ENCODE measurements around the gene POFUT1.
"Not testable (repeated sequence)": the region's sequence is repeated elsewhere in the genome, so short reads cannot be mapped to it uniquely, and the experiment has no call there.

The POFUT1 gene

DNA sequence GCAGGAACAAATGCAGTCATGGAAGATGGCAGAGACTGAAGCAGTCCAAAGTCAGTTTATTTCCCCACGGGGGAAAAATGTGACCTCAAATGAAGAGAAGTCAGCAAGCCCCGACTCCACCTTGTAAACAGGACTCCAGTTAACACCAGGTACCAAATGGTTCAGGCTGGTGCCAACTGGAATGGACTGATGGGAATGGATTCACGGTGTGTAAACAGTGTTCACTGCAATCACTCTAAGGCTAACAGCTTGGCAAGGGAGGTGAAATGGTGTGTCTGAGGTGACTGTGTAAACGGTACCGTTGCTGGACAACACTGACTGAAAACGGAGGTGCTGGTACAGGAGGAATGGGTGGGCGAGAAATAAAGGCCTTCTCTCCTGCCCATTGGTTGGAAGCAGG, 12.1 kb upstream of the POFUT1 start:
- TF ChIP-seq, protein P1, sequence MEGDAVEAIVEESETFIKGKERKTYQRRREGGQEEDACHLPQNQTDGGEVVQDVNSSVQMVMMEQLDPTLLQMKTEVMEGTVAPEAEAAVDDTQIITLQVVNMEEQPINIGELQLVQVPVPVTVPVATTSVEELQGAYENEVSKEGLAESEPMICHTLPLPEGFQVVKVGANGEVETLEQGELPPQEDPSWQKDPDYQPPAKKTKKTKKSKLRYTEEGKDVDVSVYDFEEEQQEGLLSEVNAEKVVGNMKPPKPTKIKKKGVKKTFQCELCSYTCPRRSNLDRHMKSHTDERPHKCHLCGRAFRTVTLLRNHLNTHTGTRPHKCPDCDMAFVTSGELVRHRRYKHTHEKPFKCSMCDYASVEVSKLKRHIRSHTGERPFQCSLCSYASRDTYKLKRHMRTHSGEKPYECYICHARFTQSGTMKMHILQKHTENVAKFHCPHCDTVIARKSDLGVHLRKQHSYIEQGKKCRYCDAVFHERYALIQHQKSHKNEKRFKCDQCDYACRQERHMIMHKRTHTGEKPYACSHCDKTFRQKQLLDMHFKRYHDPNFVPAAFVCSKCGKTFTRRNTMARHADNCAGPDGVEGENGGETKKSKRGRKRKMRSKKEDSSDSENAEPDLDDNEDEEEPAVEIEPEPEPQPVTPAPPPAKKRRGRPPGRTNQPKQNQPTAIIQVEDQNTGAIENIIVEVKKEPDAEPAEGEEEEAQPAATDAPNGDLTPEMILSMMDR (conservative IDR thresholded peaks at IDR 0.05): no peak
- no peak for TF ChIP-seq ZFX (IDR thresholded peaks at IDR 0.05)
- H3K27ac ChIP-seq: no peak overlapping the region

DNA sequence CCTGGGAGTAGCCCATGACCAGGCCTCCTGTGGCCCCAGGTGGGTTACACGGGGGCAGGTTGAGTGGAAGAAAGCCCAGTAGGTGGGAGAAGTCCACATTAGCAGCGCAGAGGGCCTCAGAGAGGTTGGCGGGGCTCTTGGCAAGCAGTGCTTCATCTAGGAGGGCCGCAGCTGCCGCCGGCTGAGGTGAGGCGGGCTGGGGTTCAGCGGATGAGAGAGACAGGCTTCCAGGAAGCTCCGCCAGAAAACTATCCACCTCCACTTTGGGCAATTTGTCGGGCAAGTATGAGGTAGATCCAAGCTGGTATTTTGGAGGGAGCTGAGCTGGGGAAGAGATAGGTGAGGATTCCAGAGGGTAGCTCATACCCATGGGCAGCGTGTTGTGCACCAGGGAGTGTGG, 11.1 kb upstream of the POFUT1 start:
- not testable (repeated sequence) for H3K27ac ChIP-seq

DNA sequence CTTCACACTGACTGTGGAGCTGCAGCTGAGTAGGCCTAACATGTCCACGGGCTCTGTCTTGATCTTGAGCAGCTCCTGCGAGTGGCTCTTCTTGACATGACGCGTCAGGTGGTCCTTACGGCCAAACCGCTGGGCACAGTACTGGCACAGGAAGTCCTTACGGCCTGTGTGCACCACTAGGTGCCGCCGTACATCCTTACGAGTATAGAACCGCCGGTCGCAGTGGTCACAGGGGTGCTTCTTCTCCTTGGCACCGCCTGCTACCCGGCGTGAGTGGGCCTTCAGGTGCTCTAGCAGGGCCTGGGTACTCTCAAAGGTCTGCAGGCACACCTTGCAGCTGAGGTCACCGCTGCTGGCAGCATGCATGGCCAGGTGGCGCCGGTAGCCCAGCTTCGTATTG, 10.5 kb upstream of the POFUT1 start:
- H3K27ac ChIP-seq: not testable (repeated sequence)

DNA sequence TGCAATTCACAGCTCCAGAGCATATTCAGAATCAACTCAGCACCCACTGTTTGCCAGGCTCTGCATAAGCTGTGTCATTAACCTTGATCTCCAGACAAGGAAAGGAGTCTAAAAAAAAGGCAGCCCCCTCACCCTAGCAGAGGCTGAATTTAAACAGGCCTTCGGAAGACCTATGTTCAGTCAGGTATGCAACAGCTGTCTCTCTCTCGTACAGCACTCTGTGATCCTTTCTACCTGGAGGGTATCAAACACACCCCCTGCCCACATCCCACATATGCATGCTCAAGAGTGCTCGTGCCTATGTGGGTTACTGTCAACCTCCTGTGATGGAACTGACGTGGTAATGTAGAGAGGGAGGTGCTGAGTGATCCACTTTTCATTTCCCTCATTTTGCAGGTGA, 8.7 kb upstream of the POFUT1 start:
- H3K27ac ChIP-seq: no peak overlapping the region
- TF ChIP-seq ZFX (IDR thresholded peaks at IDR 0.05): no peak
- TF ChIP-seq, protein P1 (conservative IDR thresholded peaks at IDR 0.05): no peak

DNA sequence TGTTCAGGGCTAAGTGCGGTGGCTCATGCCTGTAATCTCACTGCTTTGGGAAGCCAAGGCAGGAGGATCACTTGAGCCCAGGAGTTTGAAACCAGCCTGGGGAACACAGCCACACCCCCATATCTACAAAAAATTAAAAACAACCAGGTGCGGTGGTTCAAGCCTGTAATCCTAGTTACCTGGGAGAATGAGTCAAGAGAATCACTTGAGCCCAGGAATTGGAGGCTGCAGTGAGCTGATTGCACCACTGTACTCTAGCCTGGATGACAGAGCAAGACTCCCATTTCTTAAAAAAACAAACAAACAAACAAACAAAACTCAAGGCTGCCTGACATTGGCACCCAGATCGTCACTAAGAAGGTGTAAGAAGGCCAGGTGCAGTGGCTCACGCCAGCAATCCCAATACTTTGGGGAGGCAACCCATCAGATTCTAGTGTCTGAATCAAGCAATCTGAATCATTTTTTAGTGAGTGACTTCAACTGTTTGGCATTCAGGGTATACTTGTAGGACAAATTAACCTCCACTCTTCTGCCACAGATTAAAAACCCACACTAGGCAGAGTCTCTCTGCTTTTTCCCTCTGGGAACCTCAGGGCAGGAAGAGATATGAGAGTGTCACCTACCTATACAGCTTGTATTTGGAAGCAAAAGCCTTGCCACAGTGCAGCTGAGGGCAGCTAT, 6.2 kb upstream of the POFUT1 start:
- TF ChIP-seq ZFX (IDR thresholded peaks at IDR 0.05): no peak
- TF ChIP-seq, protein P1 (conservative IDR thresholded peaks at IDR 0.05): no peak
- H3K27ac ChIP-seq: no peak overlapping the region

DNA sequence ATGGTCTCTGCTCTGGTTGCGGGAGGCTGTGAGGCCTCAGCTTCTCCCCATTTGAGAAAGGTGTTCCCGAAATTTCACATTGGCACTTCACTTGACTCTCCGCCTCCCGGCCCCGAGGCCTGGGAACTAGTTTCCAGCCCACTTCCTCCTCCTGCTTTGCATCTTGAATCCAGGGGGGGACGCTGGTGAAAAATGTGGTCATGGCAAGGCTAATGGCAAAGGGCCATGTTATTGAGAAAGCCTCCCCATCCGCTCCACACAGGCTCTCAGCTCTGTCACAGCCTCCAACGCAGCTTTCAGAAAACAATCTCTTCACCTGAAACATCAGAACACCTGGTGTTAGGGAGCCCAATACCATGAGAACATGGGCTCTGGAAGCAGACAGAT, 5.7 kb upstream of the POFUT1 start:
- H3K27ac ChIP-seq: no peak overlapping the region
- no peak for TF ChIP-seq ZFX (IDR thresholded peaks at IDR 0.05)
- TF ChIP-seq, protein P1 (conservative IDR thresholded peaks at IDR 0.05): no peak

DNA sequence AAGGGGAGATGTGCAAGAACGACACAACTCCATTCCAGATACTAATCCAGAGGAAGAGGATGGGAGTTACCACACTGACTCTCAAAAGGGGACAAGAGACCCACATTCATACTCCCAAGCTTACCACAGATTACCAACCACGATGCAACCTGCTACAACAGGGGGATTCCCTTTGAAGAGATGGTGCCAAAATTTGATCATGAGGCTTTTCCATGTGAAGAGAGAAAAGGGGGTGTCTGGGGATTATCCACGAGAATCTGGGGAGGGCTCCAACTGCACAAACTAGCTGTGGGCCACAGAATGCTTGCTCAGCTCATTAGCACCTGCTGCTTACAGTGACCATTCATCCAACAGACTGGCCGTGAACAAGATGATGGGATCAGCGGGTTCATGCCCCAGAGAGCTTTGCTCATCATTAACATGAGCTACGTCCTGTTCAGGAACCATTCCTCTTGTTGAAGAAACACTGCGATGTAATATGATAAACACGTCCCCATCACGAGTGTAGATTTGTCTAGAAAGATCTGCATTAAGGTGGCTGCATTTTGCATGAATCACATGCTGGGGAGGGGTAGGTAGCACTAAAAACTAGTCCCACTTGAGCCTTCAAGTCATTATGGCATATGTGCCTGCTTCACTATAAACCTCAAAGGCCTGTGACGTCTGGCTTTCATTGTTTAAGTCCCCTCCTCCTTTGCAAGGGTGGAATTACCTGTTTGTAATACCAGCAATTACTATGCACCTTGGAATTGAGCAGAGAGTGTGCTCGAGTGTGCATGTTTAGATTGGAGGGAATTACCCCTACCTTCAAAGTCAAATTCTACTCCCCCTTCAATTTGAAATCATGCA, 4.1 kb upstream of the POFUT1 start:
- H3K27ac ChIP-seq: peak overlapping the region; percentile 78
- TF ChIP-seq, protein P1 (conservative IDR thresholded peaks at IDR 0.05): no peak
- TF ChIP-seq ZFX (IDR thresholded peaks at IDR 0.05): no peak

DNA sequence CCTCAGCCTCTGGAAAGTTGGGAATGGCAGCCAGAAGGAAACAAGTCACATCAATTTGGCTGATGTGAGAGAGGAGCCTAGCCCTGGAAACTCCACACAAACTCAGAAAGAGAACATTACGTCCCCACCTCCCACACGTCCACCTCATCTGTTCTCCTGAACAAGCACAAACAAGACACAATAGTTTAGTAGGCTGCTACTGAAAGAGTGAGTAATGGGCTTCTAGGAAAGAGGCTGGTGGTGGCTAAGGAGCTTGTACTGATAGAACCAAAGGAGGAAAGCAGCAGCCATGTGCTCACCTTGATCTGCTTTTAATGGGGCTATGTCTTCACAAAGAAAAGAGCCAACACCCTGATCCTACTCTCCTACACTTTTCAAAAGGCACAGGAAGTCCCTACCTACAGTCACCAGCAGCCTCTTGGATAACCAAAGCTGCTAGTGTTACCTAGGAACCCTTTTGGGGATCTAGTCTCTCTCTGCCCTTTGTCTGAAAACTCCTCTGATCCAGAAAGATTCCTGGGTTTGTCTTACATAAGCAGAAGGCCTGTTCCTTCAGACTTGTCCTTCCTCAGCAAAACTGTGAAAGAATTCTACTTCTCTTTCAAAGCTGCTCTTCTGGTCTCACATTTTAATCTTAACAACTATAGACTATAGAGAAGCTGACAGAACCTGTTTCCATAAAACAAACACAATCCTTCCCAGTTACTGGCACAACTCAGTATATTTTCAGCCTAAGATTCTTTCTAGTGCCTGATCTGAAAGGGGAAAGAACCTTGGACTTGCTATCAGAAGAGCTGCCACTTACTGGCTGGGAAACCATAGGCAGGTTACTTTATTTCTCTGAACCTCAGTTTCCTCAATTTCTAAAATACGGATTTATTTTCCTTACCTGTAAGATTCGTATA, 3.2 kb upstream of the POFUT1 start:
- TF ChIP-seq, protein P1 (conservative IDR thresholded peaks at IDR 0.05): no peak
- TF ChIP-seq ZFX (IDR thresholded peaks at IDR 0.05): no peak
- H3K27ac ChIP-seq: peak overlapping the region; percentile 97; the same call in 1 of the 2 replicates
